Measurements from ENCODE around the gene PPP2R2C. TPM values are rescaled to one million over a fixed set of nuclear protein-coding genes. Genes with fewer than 3 reads are reported as not detected.
A peak's percentile ranks its signal among the peaks of the same experiment; 100 is the strongest.

PPP2R2C gene
- total and polyA plus RNA-seq, 10 donors, result 0.07 to 1.3 (median 0.23) TPM; not detected in 1

DNA sequence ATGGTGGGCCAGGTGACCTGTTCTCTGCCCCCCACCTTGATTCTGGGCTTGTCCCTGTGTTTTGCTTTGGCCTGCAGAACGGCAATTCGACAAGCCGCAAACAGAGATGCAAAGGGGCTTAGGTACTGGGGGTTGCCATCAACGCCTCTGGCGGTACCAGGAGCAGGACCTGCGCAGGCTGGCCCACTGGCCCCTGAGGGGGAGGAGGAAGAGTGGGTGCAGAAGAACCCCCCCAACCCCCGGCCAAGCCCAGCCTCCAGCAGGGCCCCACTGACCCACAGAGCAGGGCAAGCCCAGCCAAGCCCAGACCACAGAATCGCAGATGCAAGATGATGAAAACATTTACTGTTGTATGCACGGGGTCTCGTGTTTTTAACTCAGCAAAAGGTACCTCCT lies 89.4 kb downstream of the PPP2R2C start:
- DNase-seq, result peak; percentile 54
- H3K4me3 ChIP-seq, result no peak overlapping the region
- no peaks in the 10 kb centered on the region for H3K36me3 ChIP-seq
- H3K9me3 ChIP-seq, result no peaks in the 10 kb centered on the region
- TF ChIP-seq CTCF (IDR thresholded peaks at IDR 0.05 in 8 of 11, conservative IDR thresholded peaks at IDR 0.05 in 3 of 11) (no peak), POLR2A (IDR thresholded peaks at IDR 0.05) (no peak), POLR2AphosphoS5 (IDR thresholded peaks at IDR 0.05) (no peak)
- intact Hi-C loops (cut with DNase I; ENCODE audit: low total_unique reads), result no loop called here
- no peaks in the 10 kb centered on the region for H3K4me1 ChIP-seq
- WGBS, 5 donors, result 76 to 83% (median 81%) methylated on average over 10 of the region's 10 CpGs
- H3K27me3 ChIP-seq (replicated peaks in 1 of 7), result peaks cover 0 to 68% (median 0%) of the 10 kb centered on the region in 7 donors
- no peak overlapping the region for H3K27ac ChIP-seq

DNA sequence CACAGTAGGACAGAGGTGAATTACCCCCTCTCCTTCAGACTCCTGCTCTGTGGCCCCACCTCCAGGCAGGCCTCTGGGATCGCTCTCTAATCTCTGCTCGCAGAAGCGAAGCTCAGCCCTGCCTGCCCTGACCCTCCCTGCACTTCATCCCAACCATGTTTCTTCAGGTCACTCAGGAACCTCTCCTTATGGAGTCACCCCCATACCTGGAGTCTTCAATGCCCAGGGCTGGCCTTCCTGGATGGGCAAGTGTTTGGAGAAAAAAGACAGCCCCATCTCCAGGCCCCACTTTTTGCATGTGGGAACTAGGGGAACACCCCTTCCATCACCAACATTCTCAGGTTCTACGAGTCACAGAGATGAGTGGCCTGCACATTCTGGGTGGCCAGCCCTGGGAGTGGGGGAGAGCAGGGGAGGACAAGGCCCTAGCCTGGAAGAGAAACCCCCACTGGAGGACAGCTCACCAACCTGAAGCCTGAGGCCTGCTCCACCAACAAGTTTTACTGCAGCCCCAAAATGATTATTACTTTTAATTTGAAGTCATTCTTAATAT lies 90.8 kb downstream of the PPP2R2C start:
- H3K36me3 ChIP-seq, result no peaks in the 10 kb centered on the region
- no peak overlapping the region for H3K4me3 ChIP-seq
- TF ChIP-seq POLR2AphosphoS5 (IDR thresholded peaks at IDR 0.05) (no peak), CTCF (IDR thresholded peaks at IDR 0.05 in 8 of 11, conservative IDR thresholded peaks at IDR 0.05 in 3 of 11) (no peak), POLR2A (IDR thresholded peaks at IDR 0.05) (no peak)
- intact Hi-C loops (cut with DNase I; ENCODE audit: low total_unique reads), result no loop called here
- DNase-seq, result peak; percentile 43
- no peaks in the 10 kb centered on the region for H3K4me1 ChIP-seq
- no peak overlapping the region for H3K27ac ChIP-seq
- WGBS, 5 donors, result 80 to 98% (median 87%) methylated on average over 4 of the region's 4 CpGs
- no peaks in the 10 kb centered on the region for H3K9me3 ChIP-seq
- peaks cover 0 to 78% (median 0%) of the 10 kb centered on the region in 7 donors for H3K27me3 ChIP-seq (replicated peaks in 1 of 7)

DNA sequence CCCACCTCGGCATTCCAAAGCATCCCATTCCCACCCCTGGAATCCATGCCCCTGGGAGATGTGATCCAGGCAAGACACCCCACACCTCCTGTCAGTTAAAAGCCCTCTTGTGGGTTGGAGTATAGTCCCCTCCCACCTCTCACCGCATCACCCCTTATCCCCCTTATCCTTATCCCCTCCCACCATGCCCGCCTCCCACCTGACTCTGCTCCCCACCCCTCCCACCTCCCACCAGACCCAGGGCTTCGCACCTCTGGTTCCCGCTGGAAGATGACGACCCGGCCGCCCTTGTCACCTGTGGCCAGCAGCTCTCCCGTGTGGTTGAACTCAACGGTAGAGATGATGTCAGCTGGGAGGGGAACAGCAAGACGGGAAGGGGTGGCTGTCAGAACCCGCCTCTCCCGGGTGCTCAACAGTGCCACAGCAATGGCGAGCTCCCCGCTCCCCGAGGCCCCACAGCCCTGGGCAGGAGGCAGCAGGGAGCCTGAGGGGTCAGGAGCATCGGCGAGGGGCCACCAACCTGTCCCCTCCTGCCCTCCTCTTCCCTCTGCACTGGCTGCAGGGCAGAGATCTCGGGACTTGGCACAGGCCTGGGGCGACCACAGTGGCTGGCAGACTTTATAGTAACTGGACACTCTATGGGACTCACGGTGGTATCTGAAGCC lies 91.5 kb downstream of the PPP2R2C start:
- peak; percentile 65 for DNase-seq
- intact Hi-C loops (cut with DNase I; ENCODE audit: low total_unique reads), result no loop called here
- 50 to 59% (median 53%) methylated on average over 19 to 21 of the region's 21 CpGs for WGBS, 5 donors

More for the DNA sequence above, 91.5 kb downstream of the PPP2R2C start:
- Histone ChIP-seq H3K27me3 (replicated peaks in 1 of 7) (peaks cover 0 to 75% (median 0%) of the 10 kb centered on the region in 7 donors), H3K4me1 (no peaks in the 10 kb centered on the region), H3K27ac (no peak overlapping the region), H3K4me3 (no peak overlapping the region), H3K9me3 (no peaks in the 10 kb centered on the region), H3K36me3 (no peaks in the 10 kb centered on the region)
- TF ChIP-seq POLR2AphosphoS5 (IDR thresholded peaks at IDR 0.05), result no peak
- no peak for TF ChIP-seq POLR2A (IDR thresholded peaks at IDR 0.05)
- no peak for TF ChIP-seq CTCF (IDR thresholded peaks at IDR 0.05 in 8 of 11, conservative IDR thresholded peaks at IDR 0.05 in 3 of 11)
